CD4-positive, alpha-beta T cell treated with Interferon alpha-2 for 1 hour (primary cell): ENCODE results near the gene FBXW7.
"Not testable (repeated sequence)": the region's sequence is repeated elsewhere in the genome, so short reads cannot be mapped to it uniquely, and the experiment has no call there.

Source experiments
- DNase-seq, 2 donors: peaks; one replicate each; pipeline ENCODE4 v3.0.0-alpha.2; 2020 to 2022

Gene FBXW7, protein sequence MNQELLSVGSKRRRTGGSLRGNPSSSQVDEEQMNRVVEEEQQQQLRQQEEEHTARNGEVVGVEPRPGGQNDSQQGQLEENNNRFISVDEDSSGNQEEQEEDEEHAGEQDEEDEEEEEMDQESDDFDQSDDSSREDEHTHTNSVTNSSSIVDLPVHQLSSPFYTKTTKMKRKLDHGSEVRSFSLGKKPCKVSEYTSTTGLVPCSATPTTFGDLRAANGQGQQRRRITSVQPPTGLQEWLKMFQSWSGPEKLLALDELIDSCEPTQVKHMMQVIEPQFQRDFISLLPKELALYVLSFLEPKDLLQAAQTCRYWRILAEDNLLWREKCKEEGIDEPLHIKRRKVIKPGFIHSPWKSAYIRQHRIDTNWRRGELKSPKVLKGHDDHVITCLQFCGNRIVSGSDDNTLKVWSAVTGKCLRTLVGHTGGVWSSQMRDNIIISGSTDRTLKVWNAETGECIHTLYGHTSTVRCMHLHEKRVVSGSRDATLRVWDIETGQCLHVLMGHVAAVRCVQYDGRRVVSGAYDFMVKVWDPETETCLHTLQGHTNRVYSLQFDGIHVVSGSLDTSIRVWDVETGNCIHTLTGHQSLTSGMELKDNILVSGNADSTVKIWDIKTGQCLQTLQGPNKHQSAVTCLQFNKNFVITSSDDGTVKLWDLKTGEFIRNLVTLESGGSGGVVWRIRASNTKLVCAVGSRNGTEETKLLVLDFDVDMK

DNA sequence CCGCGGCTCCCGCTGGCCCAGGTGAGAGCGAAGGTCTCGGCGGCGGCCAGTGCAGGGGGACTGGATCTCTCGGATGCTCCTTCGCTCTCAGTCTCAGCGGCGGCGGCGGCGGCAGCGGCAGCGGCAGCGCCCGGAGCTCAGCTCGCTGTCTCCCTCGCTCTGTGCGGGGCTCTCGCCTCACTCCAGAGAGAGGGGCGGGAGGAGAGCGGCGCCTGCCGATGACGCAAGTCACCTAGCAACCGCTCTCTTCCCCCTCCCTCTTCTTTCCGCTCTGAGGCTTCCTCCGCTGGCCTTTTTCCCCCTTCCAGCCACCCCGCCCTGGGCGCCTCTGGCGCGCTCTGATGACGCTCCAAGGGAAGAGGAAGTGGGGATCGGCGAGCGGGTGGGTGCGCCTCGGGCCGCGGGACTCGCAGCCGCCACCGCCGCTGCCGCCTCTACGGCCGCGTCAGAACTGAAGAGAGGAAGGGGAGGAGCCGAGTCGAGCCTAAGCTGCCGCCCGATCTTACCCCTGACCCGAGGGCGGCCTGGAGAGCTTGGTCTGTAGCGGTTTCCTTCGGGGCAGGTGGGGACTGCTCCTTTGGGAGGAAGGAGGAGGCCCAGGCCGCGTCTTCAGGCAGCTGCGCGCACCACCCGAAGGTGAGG lies at the start of gene FBXW7:
TSS of gene FBXW7 (minus strand) at position 190 of the 642 bp plus-strand sequence. CDS start 124,289 bp downstream, outside the sequence.
- DNase-seq: peak; percentile 99 to 100

DNA sequence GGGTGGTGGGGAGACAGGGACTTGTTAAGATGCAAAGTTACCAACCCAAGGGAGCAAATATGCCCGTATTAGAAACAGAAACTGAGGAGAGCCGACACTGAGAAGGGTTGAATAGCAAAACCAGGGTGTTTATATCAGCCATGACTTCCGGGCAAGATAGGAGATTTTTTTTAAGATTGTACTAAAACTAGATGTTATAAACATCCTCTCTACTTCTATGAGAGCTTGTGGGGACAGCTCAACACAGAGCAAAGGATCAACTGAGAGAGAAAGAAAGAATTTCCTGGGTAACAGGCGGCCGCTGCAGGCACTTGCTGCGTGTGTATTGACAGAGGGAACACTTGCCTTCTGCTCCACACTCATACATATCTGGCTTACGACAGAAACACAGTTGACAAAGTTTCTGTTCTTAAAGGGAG lies 49.1 kb upstream of the FBXW7 start:
- DNase-seq: peak in 1 of 2 donors; percentile 41

DNA sequence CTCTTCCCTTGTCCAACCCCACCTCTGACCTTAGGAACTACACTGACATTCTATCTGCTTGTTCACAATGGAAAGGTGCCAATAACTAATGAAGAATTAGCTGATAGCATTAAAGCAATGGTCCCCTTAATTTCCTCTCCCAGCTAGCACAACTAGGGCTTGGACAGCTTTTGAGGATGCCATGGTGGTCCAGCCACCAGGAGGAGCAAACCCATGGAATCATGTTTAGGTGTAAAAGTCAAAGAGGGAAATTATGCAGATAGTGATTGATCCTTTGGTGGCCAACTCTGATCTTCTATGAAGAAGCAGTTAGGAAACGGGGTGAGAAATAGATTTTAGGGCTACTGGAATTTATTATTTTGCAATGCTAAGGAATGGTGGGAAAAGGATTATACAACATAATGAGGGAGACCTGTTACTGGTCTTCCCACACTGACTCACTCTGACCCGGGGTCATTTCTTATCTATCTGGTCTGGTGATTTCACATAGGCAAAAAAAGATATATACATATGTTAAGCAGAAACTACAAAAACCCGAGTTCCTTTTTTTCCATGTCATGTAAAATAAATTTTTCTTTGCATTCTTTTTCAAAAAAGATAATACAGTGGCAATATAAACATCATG lies 45.8 kb upstream of the FBXW7 start:
- DNase-seq: no peak

DNA sequence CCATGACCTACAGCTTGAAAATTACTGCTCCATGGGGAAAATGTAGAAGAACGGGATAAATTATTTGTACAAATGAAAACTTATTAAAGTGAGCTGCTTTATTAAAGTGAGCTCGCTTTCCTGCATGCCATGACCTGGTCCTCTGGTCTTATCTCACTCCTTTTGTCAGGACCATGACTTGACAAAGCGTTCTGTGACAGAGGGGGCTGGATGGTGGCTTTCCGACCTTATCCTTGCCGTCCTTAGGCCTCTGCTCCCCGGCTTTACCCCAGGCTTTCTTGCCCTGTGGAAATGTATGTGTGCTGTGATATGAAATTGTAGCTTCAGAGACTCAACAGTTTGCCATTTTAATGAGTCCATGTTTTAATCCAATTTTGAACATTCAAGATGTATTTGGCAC lies 44.0 kb upstream of the FBXW7 start:
- DNase-seq: no peak

DNA sequence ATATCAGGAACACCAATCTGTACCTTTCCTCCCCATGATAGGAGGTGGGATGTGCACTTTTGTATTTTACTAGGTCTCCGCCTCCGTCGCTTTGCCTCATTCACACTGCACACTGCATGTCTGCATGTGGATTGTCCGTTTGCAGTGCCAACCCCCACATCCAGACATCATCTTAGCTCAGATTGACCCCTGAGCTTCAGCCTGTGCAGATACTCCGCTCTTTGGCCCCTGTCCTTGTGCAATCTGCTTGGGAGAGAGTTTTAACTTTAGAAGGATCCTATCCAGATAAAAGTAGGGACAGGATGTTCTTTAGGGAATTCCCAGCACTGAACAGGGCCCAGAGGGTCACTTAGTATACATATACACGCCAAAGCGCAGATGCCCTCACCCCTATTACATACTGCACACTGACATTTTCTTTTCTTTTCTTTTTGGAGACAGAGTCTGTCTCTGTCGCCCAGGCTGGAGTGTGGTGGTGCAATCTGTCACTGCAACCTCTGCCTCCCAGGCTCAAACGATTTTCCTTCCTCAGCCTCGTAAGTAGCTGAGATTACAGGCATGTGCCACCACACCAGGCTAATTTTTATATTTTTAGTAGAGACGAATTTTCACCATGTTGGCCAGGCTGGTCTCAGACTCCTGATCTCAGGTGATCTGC lies 43.3 kb upstream of the FBXW7 start:
- DNase-seq: no peak

DNA sequence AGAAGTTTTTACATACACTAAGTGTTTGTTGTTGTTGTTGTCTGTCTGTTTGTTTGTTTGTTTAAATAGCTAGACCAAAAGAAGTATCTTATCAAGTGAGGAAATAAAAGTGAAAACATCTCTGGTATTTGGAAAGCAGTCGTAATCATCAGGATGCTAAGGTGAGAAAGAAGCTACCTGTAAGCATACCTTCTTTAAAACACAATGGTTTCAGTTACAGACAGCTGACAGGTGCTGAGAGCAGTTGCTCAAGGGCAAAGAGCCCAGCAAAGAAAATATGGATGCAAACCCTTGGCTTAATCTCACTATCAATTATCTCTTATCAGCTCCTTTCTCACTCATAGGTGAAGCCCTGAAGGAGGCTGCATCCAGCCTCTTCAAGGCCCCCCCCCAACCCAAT lies 42.8 kb upstream of the FBXW7 start:
- no peak for DNase-seq

DNA sequence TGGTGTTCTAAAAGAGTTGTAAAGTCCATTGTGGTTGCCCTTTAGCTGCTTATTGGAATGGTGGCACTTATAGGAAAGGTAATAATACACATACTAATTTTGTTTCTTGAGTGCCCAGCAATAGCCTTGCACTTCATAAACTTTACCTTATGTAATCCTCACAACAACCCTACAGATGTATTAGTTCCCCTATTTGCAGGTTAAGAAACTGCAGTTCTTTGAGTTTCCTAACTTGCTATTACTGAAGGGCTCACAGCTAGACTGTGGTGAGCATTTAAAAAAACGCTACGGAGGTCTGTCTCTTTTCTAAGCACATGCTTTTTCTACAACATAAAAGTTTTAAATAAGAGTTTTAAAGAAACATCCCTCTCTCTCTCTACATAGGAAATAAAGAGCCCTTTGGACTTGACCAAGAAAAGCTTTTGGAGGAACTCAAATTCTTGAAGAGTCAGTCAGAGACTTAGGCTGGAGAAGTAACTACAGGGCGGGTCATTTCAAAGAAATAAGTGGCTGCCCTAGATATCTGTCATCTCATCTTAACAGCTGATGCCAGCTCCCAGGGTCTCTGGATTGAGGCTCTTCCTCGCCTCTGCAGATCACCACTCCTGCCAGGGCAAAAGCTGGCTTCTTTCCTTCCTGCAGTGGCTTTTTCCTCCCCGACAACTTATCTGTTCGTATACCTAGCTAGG lies 42.0 kb upstream of the FBXW7 start:
- no peak for DNase-seq

DNA sequence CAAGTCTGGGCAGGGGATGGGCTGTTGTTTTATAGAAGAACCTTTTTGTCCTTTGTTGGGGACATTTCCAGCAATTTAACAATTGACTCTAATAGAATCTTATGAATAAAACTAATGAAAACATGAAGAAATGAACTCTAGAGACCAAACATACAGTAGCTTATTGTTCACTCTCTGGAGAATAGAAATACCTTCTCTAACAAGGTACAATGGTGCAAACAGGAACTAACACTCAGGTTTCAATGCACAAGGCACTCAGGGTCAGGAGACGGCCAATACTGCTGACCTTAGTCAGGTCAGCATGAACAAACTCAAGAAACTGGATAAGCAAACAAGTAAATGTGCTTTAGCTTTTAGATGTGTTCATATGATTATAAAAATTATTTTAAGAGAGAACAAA lies 39.6 kb upstream of the FBXW7 start:
- no peak for DNase-seq

DNA sequence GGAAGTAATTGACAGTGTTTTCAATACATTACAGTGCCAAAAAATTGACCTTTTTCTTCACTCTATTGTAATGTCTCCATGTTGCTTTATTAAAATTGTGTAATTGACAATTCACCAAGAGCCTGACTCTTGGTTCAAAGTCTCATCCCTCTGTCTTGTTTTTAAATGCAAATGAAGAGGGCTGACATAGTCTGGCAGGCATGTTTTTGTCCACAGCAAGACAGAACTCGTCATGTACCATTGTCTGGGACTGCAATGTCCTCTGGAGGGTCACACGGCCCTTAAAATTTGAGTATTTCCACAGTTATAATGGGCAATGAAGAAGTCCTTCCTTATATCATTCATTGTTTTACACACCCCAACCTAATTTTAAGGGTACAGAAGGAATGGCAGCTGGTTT lies 38.0 kb upstream of the FBXW7 start:
- no peak for DNase-seq

DNA sequence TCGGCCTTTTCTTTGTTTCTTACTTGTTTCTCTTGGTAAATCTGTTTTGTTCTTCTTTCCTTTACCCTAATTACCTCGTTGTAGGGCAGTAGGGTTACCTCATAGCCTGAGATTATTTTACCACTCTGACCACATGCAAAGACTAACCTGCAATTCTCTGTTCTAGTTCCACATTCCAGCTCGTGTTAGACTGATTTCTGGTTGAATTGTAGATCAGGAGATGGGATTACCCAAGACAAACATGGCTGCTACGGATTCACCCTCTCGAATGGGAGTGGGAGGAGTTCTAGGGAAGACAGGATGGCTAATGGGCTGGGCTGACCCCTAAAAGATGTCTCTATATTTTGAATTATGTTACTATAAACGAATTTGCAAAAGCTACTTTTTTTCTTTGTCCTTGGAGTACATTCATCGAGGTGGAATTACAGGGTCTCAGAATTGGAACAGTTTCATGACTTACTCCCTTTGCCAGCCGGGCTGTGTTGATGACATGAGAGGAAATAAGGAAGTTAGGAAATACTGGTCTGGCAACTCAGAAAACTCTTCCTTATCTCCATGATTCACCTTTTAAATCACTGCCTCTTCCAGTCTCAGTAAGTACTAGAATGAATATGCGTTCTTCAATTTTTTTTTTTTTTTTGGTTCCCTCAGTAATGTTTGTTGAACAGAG lies 36.7 kb upstream of the FBXW7 start:
- no peak for DNase-seq

DNA sequence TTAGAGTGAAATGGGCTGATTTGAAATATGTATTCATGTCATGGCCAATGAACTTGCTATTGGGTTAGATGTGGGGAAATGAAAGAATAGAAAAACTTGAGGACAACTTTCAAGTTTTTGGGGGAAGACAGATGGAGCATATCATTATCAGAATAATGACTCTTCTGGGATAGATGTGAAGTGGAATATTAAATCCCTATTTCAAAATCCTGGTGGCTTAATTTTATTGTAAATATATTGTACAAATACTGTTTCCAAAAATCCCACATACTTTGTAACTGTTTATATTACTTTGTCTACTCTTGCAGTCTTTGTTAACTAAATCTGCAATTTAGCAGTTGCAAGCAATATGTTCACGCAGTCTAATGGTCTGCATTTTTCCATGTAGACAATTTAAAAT lies 35.9 kb upstream of the FBXW7 start:
- DNase-seq: no peak

DNA sequence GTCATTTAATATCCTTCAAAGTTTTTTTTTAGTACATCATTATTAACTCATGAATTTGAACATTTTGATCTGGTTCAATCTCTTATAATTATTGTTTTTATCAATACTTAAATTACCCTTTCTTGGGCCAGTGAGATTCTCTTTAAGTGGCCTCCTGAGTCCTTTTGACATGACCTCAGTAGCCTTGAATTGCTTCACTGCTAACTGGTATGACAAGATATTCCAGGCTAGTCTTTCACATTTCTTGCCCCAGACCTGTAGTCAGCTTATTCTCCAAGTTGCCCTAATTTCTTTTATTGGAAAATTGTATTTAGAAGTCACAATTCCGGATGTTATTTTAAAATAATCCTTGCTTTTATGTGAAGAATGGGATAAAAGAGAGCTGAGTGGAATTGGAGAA lies 35.4 kb upstream of the FBXW7 start:
- DNase-seq: no peak

DNA sequence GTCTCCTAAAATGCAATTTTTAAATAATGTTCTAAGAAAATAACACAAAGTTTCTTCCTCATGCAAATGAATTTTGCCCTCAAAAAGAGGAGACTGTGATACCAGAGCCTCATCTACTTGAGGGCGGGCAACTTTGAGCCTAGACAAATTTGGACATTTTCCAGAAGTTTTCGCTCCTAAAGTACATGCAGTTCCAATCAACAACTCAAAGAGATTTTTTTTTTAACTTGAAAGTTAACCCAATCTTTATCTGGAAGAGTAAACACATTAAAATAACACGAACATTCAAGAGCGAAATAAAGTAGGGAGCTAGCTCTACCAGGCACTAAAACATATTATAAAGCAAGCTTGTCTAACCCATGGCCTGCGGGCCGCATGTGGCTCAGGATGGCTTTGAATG lies 29.4 kb upstream of the FBXW7 start:
- no peak for DNase-seq

DNA sequence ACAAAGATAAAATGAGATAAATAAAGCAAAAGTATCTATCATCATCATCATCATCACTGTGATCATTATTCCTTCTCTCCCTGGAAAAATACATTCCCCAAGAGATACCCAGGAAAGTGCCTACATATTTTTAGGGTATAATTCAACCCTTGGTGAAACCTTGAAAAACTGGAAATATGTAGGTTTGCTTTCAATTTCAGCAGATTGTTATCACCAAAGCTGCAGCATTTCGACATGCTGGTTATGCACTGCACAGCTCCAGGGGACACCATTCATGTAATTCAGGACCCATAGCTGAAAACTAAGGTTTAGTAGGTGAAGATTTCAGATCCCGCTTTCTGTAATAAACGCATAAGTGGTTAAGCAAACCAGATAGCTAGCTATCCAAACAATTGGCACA lies 28.4 kb upstream of the FBXW7 start:
- no peak for DNase-seq

DNA sequence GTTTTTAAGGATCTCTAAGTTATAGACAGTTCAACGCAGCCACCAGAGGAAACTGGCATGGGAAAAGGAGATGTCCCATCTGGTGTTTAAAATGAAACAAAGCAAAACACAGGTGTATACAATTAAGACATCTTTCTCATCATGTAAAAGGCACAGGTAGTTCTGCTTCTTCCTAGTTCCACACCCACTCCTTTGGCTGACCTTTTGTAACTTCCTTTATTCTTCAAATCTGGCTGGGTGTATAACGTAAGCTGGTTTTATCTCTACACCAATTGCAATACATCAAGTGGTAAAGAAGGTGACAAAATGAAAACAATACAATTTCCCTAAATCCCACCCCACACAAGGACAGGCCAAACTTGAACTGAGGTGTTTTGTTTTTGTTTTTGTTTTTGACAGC lies 27.3 kb upstream of the FBXW7 start:
- DNase-seq: no peak

DNA sequence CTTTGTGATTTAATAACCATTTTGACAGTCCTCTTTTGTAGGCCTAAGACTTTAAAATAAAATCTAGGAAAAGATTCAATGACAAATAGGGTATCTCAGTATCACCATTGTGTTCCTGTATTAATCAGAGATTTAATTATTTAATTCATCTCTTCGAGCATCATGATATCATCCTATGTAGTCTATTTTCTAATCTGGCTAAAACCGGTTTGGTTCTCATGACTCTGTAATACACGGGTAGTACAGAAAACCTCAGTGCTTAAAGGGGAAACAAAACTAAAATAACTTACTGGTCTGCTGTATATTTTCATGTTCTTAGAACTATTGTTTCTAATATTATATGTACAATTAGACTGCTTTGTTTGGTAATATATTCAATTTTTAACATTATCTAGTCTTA lies 23.7 kb upstream of the FBXW7 start:
- no peak for DNase-seq

DNA sequence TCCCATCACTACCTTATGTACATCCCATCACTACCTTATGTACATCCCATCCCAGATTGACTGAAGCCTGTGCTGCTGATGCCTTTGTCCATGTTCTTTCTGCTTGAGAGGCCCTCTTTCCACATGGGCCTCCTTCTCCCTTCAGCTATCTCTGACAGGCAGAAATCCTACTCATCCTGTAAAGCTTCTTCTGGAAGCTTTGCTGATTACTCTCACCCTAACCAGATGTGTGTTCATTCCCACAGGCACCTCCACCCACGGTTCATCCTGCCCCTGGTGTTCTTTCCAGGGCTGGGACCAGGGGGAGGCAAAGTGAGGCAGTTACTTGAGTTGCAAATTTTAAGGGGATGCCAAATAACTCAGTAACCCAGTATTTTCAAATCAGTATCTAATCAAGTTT lies 22.5 kb upstream of the FBXW7 start:
- no peak for DNase-seq

DNA sequence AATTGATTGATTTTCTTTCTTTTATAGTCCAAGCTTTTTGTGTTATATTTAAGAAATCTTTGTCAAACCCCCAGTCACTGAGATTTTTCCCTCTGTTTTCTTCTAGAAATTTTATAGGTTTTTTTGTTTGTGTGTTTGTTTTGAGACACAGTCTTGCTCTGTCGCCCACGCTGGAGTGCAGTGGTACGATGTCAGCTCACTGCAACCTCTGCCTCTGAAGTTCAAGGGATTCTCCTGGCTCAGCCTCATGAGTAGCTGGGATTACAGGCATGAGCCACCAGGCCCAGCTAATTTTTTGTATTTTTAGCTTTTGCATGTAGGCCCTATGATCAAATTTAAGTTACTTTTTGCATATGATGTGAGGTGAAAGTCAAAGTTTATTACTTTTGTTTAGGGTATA lies 20.9 kb upstream of the FBXW7 start:
- no peak for DNase-seq

DNA sequence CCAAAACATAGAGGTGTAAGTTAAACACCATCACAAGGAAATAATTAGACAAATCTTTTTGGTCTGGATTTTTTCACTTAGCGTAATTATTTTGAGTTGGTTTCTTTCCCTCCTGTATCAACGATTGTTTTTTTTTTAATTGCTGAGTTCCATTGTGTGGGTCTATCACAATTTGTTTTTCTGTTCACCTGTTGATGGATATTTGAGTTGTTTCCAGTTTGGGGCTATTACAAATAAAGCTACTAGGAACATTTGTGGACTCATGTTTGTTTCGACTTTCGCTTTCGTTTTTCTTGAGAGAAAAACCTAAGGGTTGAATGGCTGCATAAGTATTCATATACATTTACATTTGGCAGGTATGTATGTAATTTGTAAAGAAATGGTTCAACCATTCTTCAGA lies 20.4 kb upstream of the FBXW7 start:
- DNase-seq: peak in 1 of 2 donors; percentile 44

DNA sequence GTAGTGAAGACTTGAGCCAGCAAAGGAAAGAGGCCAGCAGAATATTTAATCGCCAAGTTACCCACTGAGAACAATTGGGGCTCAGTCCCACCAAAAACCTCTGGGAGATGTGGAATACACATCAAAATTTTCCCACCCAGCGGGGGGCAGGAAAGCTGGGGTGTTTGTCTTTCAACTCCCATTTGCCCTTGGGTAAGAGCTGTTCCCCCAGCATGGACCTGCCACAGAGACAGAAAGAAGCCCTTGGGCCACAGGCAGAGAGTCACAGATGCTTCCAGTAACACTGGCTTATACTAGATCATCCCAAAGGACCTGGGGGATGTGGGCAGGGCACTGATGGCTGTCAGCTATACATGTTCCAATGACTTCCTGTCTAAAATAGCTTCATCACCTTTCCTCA lies 18.9 kb upstream of the FBXW7 start:
- no peak for DNase-seq

DNA sequence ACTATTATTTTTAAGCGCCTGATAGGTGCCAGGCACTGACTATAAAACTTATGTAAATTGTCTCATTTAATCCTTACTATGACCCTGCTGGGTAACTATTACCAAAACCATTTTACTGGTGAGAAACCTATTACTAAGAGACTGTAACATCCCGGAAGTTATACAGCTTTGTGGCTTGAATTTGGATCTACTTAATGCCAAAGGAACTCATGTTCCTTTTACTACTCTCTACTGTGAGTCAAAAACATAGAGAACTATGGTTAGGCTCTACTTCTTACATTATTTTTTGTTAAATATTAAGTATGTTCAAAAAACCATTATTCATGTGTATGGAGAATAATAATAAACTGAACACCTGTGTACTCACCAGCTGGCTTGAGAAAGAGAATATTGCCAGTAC lies 14.8 kb upstream of the FBXW7 start:
- not testable (repeated sequence) for DNase-seq

DNA sequence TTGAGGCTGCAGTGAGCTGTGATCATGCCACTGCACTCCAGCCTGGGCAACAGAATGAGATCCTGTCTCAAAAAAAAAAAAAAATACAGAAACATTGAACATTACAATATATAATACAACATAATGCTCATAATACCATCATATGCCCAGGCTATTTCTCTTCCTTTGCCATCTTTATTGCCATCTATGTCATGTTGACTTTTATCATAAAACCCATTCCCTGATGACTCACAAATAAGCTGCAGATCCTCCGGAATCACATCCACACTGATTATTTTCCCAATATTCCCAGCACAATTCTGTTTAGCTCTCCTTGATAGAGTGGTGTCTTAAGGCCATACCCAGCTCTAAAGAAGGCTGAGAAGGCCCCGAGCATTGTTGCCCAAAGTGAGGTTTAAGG lies 9.2 kb upstream of the FBXW7 start:
- DNase-seq: no peak
